Activated T-cell treated with anti-CD3 and anti-CD28 coated beads, Interleukin-2, amount 50 U/mL, for 4 hours (primary cell): ENCODE results near the gene GDF7. TPM values are rescaled to one million over a fixed set of nuclear protein-coding genes. Genes with fewer than 3 reads are reported as not detected.

Experiments used
- ATAC-seq, 2 donors: fragments of 200-7000 bp; cut with Tn5 transposase; one replicate each; pipeline ENCODE4 v1.10.0; 2021
- DNase-seq: peaks from one replicate; pipeline ENCODE4 v3.0.0-alpha.2; 2020
- H3K27me3 Mint-ChIP-seq: one replicate; pipeline ENCODE4 v1.8.0; 2021; ENCODE audit warnings: low read depth, mixed read lengths
- H3K36me3 Mint-ChIP-seq: one replicate; pipeline ENCODE4 v1.8.0; 2022; ENCODE audit warnings: mixed read lengths; ENCODE audit not compliant: insufficient read depth
- H3K4me1 Mint-ChIP-seq: one replicate; pipeline ENCODE4 v1.8.0; 2021; ENCODE audit warnings: low read depth, mixed read lengths
- H3K4me3 Mint-ChIP-seq: one replicate; pipeline ENCODE4 v1.8.0; 2021; ENCODE audit warnings: mild to moderate bottlenecking, moderate library complexity, mixed read lengths
- H3K9me3 Mint-ChIP-seq: one replicate; pipeline ENCODE4 v1.8.0; 2021; ENCODE audit warnings: mixed read lengths
- total RNA-seq, 3 donors: library from RNA; stranded (reverse); gene quantifications; one replicate each; pipeline ENCODE4 v1.2.1, GENCODE V29; 2021

Gene GDF7
- total RNA-seq, 3 donors from 2014 or later: 0.03 to 0.05 TPM; not detected in 1

- DNase-seq (no peak), ATAC-seq (no peak)
- no peaks in the 10 kb centered on the region for H3K9me3 Mint-ChIP-seq
- peak overlapping the region; percentile 71 for H3K4me3 Mint-ChIP-seq
- peaks cover 72% of the 10 kb centered on the region for H3K27me3 Mint-ChIP-seq
- H3K4me1 Mint-ChIP-seq: peaks cover 15% of the 10 kb centered on the region
- no peaks in the 10 kb centered on the region for H3K36me3 Mint-ChIP-seq
These were observed 822 bp downstream of the GDF7 start for GRCh38 chr2:20667531-20668401.

GRCh38 chr2:20668451-20668850 lies 1.5 kb downstream of the GDF7 start:
- Mint-ChIP-seq H3K36me3 (no peaks in the 10 kb centered on the region), H3K4me1 (peaks cover 15% of the 10 kb centered on the region)
- no peak for ATAC-seq

GRCh38 chr2:20668871-20669475 lies 2.0 kb downstream of the GDF7 start:
- no peak for DNase-seq
- no peaks in the 10 kb centered on the region for H3K36me3 Mint-ChIP-seq
- H3K9me3 Mint-ChIP-seq: no peaks in the 10 kb centered on the region
- H3K27me3 Mint-ChIP-seq: peaks cover 74% of the 10 kb centered on the region
- no peak overlapping the region for H3K4me3 Mint-ChIP-seq
- H3K4me1 Mint-ChIP-seq: peaks cover 15% of the 10 kb centered on the region
- no peak for ATAC-seq

More at GRCh38 chr2:20668451-20668850, 1.5 kb downstream of the GDF7 start:
- no peak for DNase-seq
- peak overlapping the region; percentile 71 for H3K4me3 Mint-ChIP-seq
- no peaks in the 10 kb centered on the region for H3K9me3 Mint-ChIP-seq
- H3K27me3 Mint-ChIP-seq: peaks cover 75% of the 10 kb centered on the region

- peaks cover 66% of the 10 kb centered on the region for H3K27me3 Mint-ChIP-seq
- DNase-seq (no peak), ATAC-seq (no peak)
- no peaks in the 10 kb centered on the region for H3K36me3 Mint-ChIP-seq
- H3K9me3 Mint-ChIP-seq: no peaks in the 10 kb centered on the region
- H3K4me3 Mint-ChIP-seq: peak overlapping the region; percentile 11
- H3K4me1 Mint-ChIP-seq: peaks cover 15% of the 10 kb centered on the region
These were observed 2.8 kb downstream of the GDF7 start for GRCh38 chr2:20669562-20670314.

GRCh38 chr2:20670315-20671035 lies 3.5 kb downstream of the GDF7 start:
- DNase-seq (no peak), ATAC-seq (no peak)
- peaks cover 14% of the 10 kb centered on the region for H3K4me1 Mint-ChIP-seq
- no peaks in the 10 kb centered on the region for H3K9me3 Mint-ChIP-seq
- H3K36me3 Mint-ChIP-seq: no peaks in the 10 kb centered on the region
- no peak overlapping the region for H3K4me3 Mint-ChIP-seq
- H3K27me3 Mint-ChIP-seq: peaks cover 59% of the 10 kb centered on the region

- ATAC-seq: no peak
- Mint-ChIP-seq H3K9me3 (no peaks in the 10 kb centered on the region), H3K4me3 (no peak overlapping the region), H3K36me3 (no peaks in the 10 kb centered on the region), H3K4me1 (peaks cover 9% of the 10 kb centered on the region), H3K27me3 (peaks cover 54% of the 10 kb centered on the region)
- DNase-seq: no peak
These were observed 4.2 kb downstream of the GDF7 start for GRCh38 chr2:20671036-20671735.

- DNase-seq: no peak
- ATAC-seq: no peak
- peaks cover 7% of the 10 kb centered on the region for H3K4me1 Mint-ChIP-seq
- peaks cover 48% of the 10 kb centered on the region for H3K27me3 Mint-ChIP-seq
- H3K36me3 Mint-ChIP-seq: no peaks in the 10 kb centered on the region
- no peaks in the 10 kb centered on the region for H3K9me3 Mint-ChIP-seq
- H3K4me3 Mint-ChIP-seq: no peak overlapping the region
These were observed 4.8 kb downstream of the GDF7 start for GRCh38 chr2:20671736-20672080.

GRCh38 chr2:20672201-20672951 lies 5.4 kb downstream of the GDF7 start:
- Mint-ChIP-seq H3K4me3 (no peak overlapping the region), H3K4me1 (peaks cover 7% of the 10 kb centered on the region), H3K36me3 (no peaks in the 10 kb centered on the region), H3K27me3 (peaks cover 48% of the 10 kb centered on the region), H3K9me3 (no peaks in the 10 kb centered on the region)
- no peak for DNase-seq
- ATAC-seq: no peak

- Mint-ChIP-seq H3K4me1 (peaks cover 5% of the 10 kb centered on the region), H3K27me3 (peaks cover 36% of the 10 kb centered on the region), H3K36me3 (no peaks in the 10 kb centered on the region), H3K9me3 (no peaks in the 10 kb centered on the region), H3K4me3 (no peak overlapping the region)
- DNase-seq: no peak
- no peak for ATAC-seq
These were observed 6.9 kb downstream of the GDF7 start for GRCh38 chr2:20673686-20674308.

GRCh38 chr2:20674309-20674965 lies 7.5 kb downstream of the GDF7 start:
- H3K9me3 Mint-ChIP-seq: no peaks in the 10 kb centered on the region
- H3K36me3 Mint-ChIP-seq: no peaks in the 10 kb centered on the region
- ATAC-seq (no peak), DNase-seq (no peak)
- peaks cover 30% of the 10 kb centered on the region for H3K27me3 Mint-ChIP-seq
- peaks cover 4% of the 10 kb centered on the region for H3K4me1 Mint-ChIP-seq
- no peak overlapping the region for H3K4me3 Mint-ChIP-seq

GRCh38 chr2:20674974-20675679 lies 8.2 kb downstream of the GDF7 start:
- Mint-ChIP-seq H3K36me3 (no peaks in the 10 kb centered on the region), H3K4me3 (no peak overlapping the region), H3K4me1 (no peaks in the 10 kb centered on the region), H3K9me3 (no peaks in the 10 kb centered on the region), H3K27me3 (peaks cover 25% of the 10 kb centered on the region)
- ATAC-seq (peak in 1 of 2 donors; percentile 16), DNase-seq (no peak)
